ENCODE results near the gene MAGEF1.

Gene MAGEF1

DNA sequence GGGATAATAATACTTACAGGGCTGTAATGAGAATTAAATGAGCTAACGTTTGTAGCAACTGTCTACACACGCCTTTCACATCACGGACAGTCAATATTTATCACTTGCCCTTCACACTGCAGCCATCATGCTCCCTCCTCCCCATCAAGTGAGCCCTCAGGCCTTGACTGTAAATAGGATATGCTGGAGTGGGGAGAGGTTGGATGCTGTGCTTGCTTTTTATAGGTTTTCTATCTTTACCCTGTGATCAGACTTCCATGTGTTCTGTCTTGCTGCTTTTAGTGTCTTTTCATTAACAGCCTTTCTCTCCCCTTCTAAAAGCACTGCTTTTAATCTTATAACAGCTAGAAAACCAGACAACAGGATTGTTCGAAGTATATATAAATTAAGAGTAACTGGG lies 12.8 kb upstream of the MAGEF1 start:
- CTCF ChIA-PET: interaction anchor here (1.0 to 3.0 kb wide), 2 partner anchors 8 to 168 kb away, joined by 3 to 9 read pairs; no protein-coding TSS in a partner anchor
- H3K9me3 Mint-ChIP-seq: no peaks in the 10 kb centered on the region

DNA sequence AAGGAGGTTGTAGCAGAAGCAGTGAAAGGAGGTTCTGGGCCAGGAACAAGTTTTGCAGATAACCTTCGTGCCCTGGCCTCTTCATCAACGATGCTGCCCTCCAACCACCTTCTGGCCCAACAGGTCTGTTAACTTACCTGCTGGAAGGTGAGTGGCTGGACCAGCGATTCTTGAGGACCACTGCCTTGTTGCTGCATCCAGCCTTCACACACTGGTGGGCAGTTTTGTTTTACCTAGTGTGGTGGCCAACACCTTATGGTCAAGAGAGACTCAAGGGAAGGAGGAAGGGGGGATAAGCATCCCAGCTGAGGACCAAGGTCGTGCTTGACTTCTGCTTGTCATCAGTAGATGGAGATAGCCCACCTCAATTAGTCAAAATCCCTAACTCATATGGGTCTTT lies 7.8 kb upstream of the MAGEF1 start:
- CTCF ChIA-PET: interaction anchor here (0.8 kb wide), 1 partner anchor 69 kb away, joined by 3 read pairs; no protein-coding TSS in a partner anchor
- no peak overlapping the region for H3K4me3 Mint-ChIP-seq
- H3K9me3 Mint-ChIP-seq: no peaks in the 10 kb centered on the region
- H3K36me3 Mint-ChIP-seq: no peaks in the 10 kb centered on the region
- no peak for DNase-seq
- no peaks in the 10 kb centered on the region for H3K4me1 Mint-ChIP-seq
- H3K27ac Mint-ChIP-seq: no peak overlapping the region
- peaks cover 37% of the 10 kb centered on the region for H3K27me3 Mint-ChIP-seq

More for the DNA sequence above, 12.8 kb upstream of the MAGEF1 start:
- no peaks in the 10 kb centered on the region for H3K4me1 Mint-ChIP-seq
- no peaks in the 10 kb centered on the region for H3K36me3 Mint-ChIP-seq
- DNase-seq: no peak
- H3K27me3 Mint-ChIP-seq: peaks cover 22% of the 10 kb centered on the region
- no peak overlapping the region for H3K27ac Mint-ChIP-seq
- H3K4me3 Mint-ChIP-seq: no peak overlapping the region

DNA sequence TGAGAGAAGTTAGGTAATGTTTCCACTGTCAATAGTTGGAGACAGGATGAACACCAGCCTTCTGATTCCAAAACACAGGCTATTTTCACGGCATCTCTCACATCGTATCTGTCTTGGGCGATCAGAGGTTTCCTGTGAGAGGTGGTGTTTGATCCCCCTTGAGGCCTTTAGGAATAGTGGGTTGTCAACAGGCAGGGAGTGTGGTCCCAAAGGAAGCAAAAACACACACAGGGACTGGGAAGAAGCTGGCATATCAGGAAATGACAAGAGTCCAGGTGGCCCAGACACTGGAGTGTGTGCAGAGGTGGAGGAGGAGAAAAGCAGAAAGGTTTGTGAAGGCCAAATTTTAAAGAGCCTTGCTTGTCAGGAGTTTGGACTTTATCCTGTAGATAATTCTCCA lies 6.6 kb upstream of the MAGEF1 start:
- no peaks in the 10 kb centered on the region for H3K4me1 Mint-ChIP-seq
- peaks cover 32% of the 10 kb centered on the region for H3K27me3 Mint-ChIP-seq
- CTCF ChIA-PET: interaction anchor here (1.4 kb wide), 1 partner anchor 8 kb away, joined by 6 read pairs; no protein-coding TSS in a partner anchor
- H3K27ac Mint-ChIP-seq: no peak overlapping the region
- no peaks in the 10 kb centered on the region for H3K9me3 Mint-ChIP-seq
- H3K4me3 Mint-ChIP-seq: no peak overlapping the region
- no peak for DNase-seq
- no peaks in the 10 kb centered on the region for H3K36me3 Mint-ChIP-seq

DNA sequence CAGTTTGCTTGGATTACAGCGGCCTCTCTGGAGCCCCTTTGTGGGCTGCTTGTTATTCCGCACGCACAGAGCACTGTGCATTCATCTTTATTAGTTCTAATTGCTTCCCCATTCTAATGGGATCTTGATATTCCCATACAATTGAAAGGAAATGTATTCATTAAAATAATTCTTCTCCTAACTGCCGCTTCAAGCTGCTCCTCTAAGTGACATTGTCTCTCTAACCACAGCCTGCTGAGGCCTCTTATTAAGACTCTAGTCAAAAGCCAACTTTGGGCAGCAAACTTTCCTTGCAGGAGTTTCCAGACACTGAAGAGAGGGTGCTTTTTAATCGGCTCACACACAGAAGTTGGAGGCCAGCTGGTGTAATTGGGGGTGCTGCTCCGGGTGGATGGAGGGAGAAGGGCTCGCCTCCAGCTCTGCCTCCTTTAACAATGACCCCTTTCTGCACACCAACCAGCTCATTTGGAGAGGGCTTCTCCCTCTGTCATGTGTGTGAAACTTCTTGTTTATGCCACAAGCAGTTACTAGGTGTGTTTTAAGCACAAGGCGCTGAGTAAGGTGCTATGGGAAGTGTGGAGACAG lies 5.6 kb upstream of the MAGEF1 start:
- no peaks in the 10 kb centered on the region for H3K36me3 Mint-ChIP-seq
- H3K27me3 Mint-ChIP-seq: peaks cover 38% of the 10 kb centered on the region
- DNase-seq: no peak
- no peaks in the 10 kb centered on the region for H3K9me3 Mint-ChIP-seq
- H3K27ac Mint-ChIP-seq: no peak overlapping the region
- H3K4me1 Mint-ChIP-seq: peaks cover 4% of the 10 kb centered on the region
- CTCF ChIA-PET: interaction anchor here (0.9 to 1.4 kb wide), 2 partner anchors 9 to 134 kb away, joined by 3 to 6 read pairs; no protein-coding TSS in a partner anchor
- no peak overlapping the region for H3K4me3 Mint-ChIP-seq

DNA sequence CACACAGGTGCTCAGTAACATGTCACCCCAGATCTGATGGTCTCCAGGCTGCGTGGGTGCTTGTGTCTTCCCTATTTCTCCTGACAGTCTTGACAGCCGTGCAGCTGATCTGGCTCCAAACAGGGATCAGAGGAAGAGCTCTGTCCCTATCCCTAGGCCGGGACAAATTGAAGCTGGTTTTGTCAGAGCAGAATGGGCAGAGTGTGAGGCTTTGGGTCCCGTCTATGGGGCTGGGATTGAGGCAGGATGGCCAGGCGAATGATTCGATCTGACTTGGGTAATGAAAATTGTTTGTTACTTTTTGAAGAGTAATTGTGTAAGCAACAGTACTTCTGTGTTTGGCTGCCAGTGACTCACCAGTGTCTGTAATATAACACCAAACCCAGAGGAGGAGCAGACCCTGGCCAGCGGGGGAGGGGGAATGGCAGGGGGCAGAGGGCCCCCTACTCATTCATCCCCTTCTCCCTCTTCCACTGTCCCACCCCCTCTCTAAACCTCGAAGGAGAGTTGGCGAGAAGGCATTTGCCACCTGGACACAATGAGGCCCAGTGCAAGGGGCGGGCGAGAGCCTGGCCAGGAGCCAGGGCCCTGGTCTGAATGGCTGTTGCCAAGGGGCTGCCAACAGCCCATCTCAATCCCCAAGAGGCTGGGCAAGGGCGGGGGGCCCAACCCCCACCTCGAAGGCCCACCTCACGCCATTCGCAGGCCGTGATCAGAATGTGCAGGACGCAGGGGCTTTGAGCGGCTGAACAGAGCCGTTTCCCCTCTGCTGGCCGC lies 4.9 kb upstream of the MAGEF1 start:
- Mint-ChIP-seq H3K27me3 (peaks cover 45% of the 10 kb centered on the region), H3K27ac (no peak overlapping the region)

DNA sequence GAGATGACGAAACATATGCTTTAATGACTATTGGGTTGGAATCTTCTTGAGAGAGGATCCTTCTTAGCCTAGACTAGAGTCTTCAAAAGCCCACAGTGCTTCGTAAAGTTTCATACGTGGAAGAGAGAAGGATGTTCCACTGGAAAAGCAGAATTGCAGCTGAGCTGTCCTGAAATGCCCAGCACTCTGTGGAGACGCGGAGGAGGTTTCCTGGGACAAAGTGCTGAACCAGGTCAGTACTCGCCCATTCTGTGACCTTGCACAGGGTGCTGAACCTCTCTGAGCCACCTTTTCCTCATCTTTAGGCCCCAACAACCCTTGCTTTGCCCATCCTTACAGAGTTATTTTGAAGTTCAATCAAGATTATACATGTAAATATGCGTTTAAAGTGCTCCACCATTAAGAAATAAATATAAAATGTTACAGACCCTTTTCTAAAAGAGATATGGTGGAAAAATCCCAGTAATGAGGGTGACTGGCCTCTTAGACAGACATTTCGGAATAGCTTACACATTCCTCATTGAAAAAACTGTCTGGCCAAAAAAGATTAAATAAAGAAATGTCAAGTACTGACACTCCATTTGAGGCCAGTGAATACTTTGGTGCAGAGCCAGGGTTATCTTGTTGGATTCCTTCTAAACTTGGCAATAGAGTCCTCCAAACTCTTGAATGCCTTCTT lies 4.2 kb upstream of the MAGEF1 start:
- CTCF ChIA-PET: interaction anchor here (0.9 kb wide), 2 partner anchors 8 to 11 kb away, joined by 3 read pairs; no protein-coding TSS in a partner anchor
- Mint-ChIP-seq H3K4me1 (peaks cover 13% of the 10 kb centered on the region), H3K27ac (no peak overlapping the region), H3K27me3 (peaks cover 47% of the 10 kb centered on the region), H3K36me3 (peaks cover 2% of the 10 kb centered on the region), H3K9me3 (no peaks in the 10 kb centered on the region), H3K4me3 (no peak overlapping the region)
- DNase-seq: no peak

More for the DNA sequence above, 4.9 kb upstream of the MAGEF1 start:
- Mint-ChIP-seq H3K9me3 (no peaks in the 10 kb centered on the region), H3K4me3 (no peak overlapping the region), H3K4me1 (peaks cover 10% of the 10 kb centered on the region), H3K36me3 (no peaks in the 10 kb centered on the region)
- no peak for DNase-seq
- CTCF ChIA-PET: interaction anchor here (0.9 to 1.4 kb wide), 4 partner anchors 8 to 133 kb away, joined by 3 to 6 read pairs (median 3); no protein-coding TSS in a partner anchor

DNA sequence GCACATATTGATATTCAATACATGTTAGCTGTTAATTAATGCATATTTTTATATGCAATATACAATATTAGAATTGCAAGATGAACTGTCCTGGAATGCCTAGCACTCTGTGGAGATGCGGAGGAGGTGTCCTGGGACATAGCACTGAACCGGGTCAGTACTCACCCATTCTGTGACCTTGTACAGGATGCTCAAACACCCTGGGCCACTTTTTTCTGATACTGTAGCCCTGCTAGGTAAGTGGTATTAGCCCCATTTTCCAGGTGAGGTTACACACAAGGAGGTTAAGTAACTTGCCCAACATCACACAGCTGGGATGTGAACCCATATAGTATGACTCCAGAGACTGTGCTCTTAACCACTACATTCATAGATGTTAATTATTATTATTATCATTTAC lies 1.7 kb upstream of the MAGEF1 start:
- Mint-ChIP-seq H3K4me3 (no peak overlapping the region), H3K9me3 (no peaks in the 10 kb centered on the region), H3K27ac (no peak overlapping the region), H3K27me3 (peaks cover 34% of the 10 kb centered on the region), H3K36me3 (peaks cover 14% of the 10 kb centered on the region), H3K4me1 (peaks cover 29% of the 10 kb centered on the region)
- CTCF ChIA-PET: no interaction called here
- no peak for DNase-seq

DNA sequence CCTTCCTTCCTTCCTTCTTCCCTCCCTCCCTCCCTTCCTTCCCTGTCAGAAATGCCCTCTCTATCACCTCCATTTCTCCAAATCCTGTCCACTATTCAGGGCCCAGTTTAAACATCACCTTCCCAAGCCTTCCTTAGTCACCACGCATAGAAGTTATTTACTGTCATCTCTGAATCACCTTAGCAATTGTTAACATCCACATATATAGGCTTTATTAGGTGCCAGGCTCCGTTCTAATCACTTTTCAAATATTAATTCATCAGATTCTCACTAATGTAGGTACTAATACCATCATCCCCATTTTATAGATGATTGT lies 1.1 kb upstream of the MAGEF1 start:
- peak overlapping the region; percentile 1 for H3K4me3 Mint-ChIP-seq
- no peak for DNase-seq
- CTCF ChIA-PET: no interaction called here
- H3K27me3 Mint-ChIP-seq: peaks cover 31% of the 10 kb centered on the region
- peaks cover 14% of the 10 kb centered on the region for H3K36me3 Mint-ChIP-seq
- H3K27ac Mint-ChIP-seq: no peak overlapping the region
- peaks cover 29% of the 10 kb centered on the region for H3K4me1 Mint-ChIP-seq
- no peaks in the 10 kb centered on the region for H3K9me3 Mint-ChIP-seq

DNA sequence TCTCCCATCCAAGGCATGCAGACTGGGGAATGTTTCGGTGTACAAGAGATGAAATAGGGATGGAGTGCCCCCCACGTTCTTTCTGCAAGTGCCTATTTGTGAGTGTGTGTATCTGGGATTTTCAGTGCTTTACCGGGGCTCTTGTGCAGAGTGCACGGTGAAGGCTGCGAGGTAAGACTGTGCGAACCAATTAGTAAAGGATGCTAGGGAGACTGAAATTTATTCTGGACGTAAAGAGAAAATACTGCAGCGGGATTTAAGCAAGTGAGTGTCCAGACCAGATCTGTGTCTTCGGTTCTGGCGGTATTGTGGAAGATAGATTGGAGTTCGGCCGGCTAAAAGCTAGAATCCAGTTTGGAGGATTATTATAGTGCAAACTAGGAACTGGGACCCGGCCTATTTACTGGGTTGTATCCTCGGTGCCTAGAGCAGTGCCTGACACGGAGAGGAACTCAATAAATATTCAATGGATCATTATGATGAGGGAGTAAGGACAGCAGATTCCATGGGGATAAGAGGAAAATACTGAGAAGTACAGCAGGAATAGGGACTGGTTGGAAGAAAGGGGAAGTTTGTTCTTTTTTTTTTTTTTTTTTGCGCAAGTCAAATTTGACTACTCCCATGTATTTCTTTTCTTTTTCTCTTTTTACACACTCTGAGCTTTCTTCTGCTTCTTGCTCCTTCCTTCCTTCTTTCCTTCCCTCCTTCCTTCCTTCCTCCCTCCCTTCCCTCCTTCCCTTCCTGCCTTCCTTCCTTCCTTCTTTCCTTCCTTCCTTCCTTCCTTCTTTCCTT lies 580 bp upstream of the MAGEF1 start:
- CTCF ChIA-PET: no interaction called here
- peaks cover 31% of the 10 kb centered on the region for H3K27me3 Mint-ChIP-seq
- peak overlapping the region; percentile 87 for H3K4me3 Mint-ChIP-seq
- DNase-seq: no peak
- H3K27ac Mint-ChIP-seq: peak overlapping the region; percentile 61
- H3K36me3 Mint-ChIP-seq: peaks cover 14% of the 10 kb centered on the region
- no peaks in the 10 kb centered on the region for H3K9me3 Mint-ChIP-seq
- H3K4me1 Mint-ChIP-seq: peaks cover 29% of the 10 kb centered on the region

DNA sequence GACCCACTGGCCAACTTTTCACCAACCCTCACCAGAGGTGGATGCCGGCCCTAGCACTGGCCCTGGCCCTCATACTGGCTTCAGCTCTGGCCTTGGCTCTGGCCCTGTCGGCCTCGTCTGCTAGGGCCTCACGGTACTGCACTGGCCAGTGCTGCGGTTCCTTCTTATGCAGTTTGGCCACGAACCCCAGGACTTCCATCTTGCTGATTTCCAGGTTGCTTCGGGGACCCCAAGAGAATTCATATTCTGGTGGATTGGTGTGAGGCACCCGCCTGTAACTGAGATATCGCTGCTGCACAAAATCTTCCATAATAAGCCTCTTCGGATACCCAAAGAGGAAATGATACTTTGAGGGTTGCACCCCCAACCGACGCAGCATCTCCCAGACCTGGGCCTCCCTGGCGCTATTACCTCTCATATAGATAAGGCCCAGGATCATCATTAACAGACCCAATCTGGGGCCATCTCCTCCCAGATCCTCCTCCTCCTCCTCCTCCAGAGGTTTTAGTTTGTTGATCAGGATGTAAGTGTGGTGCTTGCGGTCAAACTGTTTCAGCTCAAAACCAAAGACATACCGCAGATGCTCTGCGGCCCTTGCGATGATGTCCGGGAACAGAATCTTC lies 883 bp downstream of the MAGEF1 start:
- CTCF ChIA-PET: interaction anchor here (1.2 to 1.5 kb wide), 3 partner anchors 16 to 106 kb away, joined by 3 to 6 read pairs (median 3); no protein-coding TSS in a partner anchor
- no peaks in the 10 kb centered on the region for H3K9me3 Mint-ChIP-seq
- peak; percentile 37 for DNase-seq

DNA sequence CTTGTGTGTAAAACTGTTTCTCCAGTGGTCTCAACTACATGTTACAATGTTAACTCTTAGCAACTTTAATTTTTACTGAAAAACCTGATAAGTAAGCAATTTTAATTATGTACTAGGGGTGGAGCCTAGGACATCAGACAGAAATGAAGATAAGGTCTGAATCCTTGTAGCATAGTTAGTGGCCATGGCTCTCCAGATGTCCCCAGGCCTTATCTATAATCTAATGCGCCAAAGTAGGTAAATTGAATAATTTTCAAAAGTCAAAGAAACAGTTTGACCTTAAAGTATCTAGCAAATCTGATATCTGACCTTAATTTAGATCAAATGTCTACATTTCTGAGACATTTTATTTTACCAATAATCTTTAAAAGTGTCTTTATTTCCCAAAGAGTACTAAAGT lies 8.2 kb downstream of the MAGEF1 start:
- Mint-ChIP-seq H3K36me3 (no peaks in the 10 kb centered on the region), H3K4me3 (no peak overlapping the region), H3K4me1 (no peaks in the 10 kb centered on the region), H3K9me3 (no peaks in the 10 kb centered on the region), H3K27me3 (peaks cover 16% of the 10 kb centered on the region), H3K27ac (no peak overlapping the region)
- DNase-seq: no peak
- CTCF ChIA-PET: no interaction called here

More for the DNA sequence above, 883 bp downstream of the MAGEF1 start:
- Mint-ChIP-seq H3K4me1 (peaks cover 29% of the 10 kb centered on the region), H3K36me3 (peaks cover 14% of the 10 kb centered on the region), H3K4me3 (peak overlapping the region; percentile 87), H3K27me3 (peaks cover 26% of the 10 kb centered on the region), H3K27ac (peak overlapping the region; percentile 89)

DNA sequence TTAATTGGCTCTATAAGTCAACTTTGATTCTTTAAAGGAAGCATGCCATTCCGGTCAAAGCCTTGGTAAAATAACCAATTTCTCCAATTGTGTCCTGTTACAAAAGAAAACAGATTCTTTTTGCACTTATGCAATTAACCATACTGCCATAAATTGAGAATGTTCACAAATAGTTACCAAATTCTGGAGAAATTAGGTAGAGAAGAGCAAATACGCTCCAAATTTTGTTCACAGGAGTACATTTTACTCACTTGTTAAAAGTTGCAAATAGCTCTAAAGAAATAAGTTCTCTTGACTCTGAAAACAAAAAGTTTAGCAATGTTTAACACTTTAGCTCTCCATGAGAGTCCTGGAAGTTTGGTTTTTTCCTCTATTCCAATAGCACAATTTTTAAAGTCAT lies 11.1 kb downstream of the MAGEF1 start:
- no peaks in the 10 kb centered on the region for H3K9me3 Mint-ChIP-seq
- H3K4me3 Mint-ChIP-seq: no peak overlapping the region
- CTCF ChIA-PET: no interaction called here
- H3K27ac Mint-ChIP-seq: no peak overlapping the region
- no peaks in the 10 kb centered on the region for H3K36me3 Mint-ChIP-seq
- no peak for DNase-seq
- no peaks in the 10 kb centered on the region for H3K4me1 Mint-ChIP-seq
- peaks cover 21% of the 10 kb centered on the region for H3K27me3 Mint-ChIP-seq

DNA sequence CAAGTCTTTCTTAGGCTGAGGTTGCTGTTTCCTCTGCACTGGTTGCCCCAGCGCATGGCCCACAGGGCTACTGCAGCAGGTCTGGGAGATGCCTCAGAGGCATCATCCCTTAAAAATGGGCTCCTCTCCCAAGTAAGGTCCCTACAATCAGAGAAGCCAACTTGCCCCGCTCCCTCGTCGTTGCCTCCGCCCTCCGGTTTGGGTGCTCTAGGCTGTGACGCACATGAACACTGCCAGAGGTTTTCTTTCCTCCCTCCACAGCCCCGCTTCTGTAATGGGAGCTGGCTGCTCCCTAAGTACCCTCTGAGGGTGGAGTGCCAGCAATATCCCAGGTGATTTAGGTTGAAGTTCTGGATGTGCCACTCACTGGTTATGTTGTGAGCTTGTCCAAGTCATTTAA lies 14.0 kb downstream of the MAGEF1 start:
- Mint-ChIP-seq H3K27me3 (peaks cover 31% of the 10 kb centered on the region), H3K9me3 (no peaks in the 10 kb centered on the region), H3K36me3 (no peaks in the 10 kb centered on the region), H3K27ac (no peak overlapping the region), H3K4me1 (no peaks in the 10 kb centered on the region), H3K4me3 (no peak overlapping the region)
- CTCF ChIA-PET: no interaction called here
- DNase-seq: no peak

All from activated naive CD4-positive, alpha-beta T cell treated with anti-CD3 and anti-CD28 coated beads, Interleukin-2, amount 10 ng/mL, durations not matched to agents 7 days and 5 days (primary cell).